GM10266 (cell line): ENCODE results near the gene ZNF396.

ENCODE experiments used
- DNase-seq: peaks from one replicate; pipeline ENCODE4 v3.0.0; 2012; ENCODE audit errors: extremely low spot score
- TF ChIP-seq, protein P1 (sequence below): IDR thresholded peaks from 2 replicates; pipeline ENCODE4 v1.5.1; 2012; ENCODE audit warnings: mild to moderate bottlenecking, low read depth; ENCODE audit not compliant: control insufficient read depth, insufficient read depth; ENCODE audit errors: missing control alignments

The ZNF396 gene

DNA sequence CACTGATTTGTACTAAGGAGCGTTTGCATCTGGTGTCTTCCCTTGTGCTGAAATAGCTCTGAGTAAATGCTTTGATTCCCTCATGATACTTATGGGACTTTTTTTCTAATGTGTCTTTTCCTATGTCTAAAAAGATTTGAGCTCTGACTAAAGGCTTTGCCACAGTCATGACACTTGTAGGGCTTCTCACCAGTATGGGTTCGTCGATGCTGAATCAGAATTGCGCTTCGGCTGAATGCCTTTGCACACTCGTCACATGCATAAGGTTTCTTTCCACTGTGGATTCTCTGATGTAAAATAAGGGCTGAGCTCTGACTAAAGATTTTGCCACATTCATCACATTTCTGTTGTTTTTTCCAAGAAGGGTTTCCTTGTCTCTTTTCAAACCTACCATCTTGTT is 8.0 kb downstream of the ZNF396 start:
- no peak for DNase-seq
- TF ChIP-seq, protein P1, sequence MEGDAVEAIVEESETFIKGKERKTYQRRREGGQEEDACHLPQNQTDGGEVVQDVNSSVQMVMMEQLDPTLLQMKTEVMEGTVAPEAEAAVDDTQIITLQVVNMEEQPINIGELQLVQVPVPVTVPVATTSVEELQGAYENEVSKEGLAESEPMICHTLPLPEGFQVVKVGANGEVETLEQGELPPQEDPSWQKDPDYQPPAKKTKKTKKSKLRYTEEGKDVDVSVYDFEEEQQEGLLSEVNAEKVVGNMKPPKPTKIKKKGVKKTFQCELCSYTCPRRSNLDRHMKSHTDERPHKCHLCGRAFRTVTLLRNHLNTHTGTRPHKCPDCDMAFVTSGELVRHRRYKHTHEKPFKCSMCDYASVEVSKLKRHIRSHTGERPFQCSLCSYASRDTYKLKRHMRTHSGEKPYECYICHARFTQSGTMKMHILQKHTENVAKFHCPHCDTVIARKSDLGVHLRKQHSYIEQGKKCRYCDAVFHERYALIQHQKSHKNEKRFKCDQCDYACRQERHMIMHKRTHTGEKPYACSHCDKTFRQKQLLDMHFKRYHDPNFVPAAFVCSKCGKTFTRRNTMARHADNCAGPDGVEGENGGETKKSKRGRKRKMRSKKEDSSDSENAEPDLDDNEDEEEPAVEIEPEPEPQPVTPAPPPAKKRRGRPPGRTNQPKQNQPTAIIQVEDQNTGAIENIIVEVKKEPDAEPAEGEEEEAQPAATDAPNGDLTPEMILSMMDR: no peak

DNA sequence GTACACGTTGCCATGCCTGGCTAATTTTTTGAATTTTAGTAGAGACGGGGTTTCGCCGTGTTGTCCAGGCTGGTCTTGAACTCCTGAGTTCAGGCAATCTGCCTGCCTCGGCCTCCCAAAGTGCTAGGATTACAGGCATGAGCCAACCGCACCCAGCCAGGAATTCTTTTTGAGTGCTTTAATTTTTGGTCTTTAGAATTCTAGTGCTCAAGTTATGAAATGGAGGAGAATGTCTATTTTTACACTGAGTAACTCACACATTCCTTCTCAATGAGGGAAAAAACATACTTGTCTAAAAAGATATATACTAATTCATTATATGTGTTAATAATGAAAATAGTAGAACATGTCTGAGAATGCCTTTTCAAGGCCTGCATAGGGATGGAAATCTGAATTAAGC is 8.5 kb downstream of the ZNF396 start:
- DNase-seq: no peak

GRCh38 chr18:35362531-35362930 is 14.6 kb downstream of the ZNF396 start:
- TF ChIP-seq, protein P1: no peak
- no peak for DNase-seq

More for the DNA sequence above, 8.5 kb downstream of the ZNF396 start:
- TF ChIP-seq, protein P1: no peak

GRCh38 chr18:35361570-35362321 is 15.4 kb downstream of the ZNF396 start:
- no peak for DNase-seq
- TF ChIP-seq, protein P1: no peak

- DNase-seq: peak; percentile 57
- TF ChIP-seq, protein P1: peak; percentile 69
These were observed 22.0 kb downstream of the ZNF396 start for GRCh38 chr18:35355140-35355618.

DNA sequence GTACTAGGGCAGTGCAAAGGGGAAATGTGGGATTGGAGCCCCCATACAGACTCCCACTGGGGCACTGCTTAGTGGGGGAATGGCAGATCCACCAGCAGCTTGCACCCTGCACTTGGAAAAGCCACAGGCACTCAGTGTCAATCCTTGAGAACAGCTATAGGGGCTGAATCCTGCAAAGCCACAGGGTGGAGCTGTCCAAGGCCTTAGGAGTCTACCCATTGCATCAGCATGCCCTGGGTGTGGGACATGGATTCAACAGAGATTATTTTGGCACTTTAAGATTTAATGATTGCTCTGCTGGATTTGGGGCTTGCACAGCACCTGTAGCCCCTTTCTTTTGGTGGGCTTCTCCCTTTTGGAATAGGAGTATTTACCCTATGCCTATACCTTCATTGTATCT is 24.4 kb downstream of the ZNF396 start:
- TF ChIP-seq, protein P1: no peak
- DNase-seq: no peak

DNA sequence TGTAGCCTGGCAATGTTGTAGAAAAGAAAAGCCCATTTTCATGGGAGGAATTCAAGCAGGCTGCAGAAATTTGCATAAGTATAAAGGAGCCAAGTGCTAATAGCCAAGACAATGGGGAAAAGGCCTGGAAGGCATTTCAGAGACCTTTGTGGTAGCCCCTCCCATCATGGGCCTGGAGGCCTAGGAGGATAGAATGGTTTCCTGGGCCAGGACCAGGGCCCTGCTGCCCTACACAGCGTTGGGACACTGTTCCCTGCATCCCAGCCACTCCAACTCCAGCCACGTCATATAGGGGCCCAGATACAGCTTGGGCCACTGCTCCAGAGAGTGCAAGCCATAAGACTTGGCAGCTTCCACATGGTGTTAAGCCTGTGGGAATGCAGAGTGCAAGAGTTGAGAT is 24.9 kb downstream of the ZNF396 start:
- no peak for DNase-seq
- TF ChIP-seq, protein P1: no peak
